Epidermal melanocyte (primary cell): Measurements from ENCODE around the gene AHNAK2.
A peak's percentile ranks its signal among the peaks of the same experiment; 100 is the strongest.
"Not testable (repeated sequence)": the region's sequence is repeated elsewhere in the genome, so short reads cannot be mapped to it uniquely, and the experiment has no call there.

Source experiments
- DNase-seq: peaks from one replicate; pipeline ENCODE4 v3.0.0; 2011; ENCODE audit warnings: low spot score; ENCODE audit not compliant: insufficient read length

AHNAK2 gene

DNA sequence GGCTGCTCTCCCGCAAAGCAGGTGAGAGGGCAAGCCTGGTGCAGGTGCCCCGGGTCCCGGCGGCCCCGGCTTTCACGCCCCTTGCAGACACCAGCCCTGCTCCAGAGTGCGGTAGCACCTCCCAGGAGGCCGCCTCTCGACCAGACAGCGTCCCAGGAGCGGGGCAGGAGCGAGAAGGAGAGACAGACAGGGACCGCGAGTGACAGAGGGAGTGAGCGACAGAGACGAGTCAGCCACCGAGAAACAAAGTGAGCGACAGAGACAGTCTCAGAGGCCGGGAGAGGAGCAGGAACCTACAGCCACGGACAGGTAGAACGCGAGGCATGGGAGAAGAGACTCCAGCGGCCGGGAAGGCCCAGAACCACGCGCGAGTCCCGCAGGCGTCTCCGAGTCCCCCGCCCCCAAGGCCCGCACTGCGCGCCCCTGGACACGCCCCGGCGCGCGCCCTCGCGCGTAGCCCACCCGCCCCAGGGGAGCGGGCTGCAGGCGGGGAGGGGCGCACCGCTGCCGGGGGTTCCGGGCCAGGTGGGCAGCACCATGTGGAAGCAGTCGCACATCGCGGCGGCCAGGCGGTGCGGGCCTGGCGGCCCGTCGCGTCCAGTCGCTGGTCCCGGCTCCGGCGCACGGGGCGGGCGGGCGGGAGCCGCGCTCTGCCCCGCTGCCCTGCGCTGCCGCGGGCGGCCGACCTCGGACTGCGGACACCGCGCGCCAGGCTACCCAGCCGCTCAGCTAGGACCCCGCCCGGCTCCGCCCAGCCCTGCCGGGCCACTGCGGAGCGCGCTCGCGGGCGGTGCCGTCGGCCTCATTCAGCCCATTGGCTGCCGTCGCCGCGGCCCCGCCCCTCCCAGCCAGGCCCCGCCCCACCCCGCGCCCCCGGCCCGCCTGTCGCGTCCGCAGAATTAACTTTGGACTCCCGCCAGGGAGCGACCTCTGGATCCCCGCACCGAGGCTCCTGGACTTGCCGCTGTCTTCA, at the start of gene AHNAK2:
Gene AHNAK2, minus strand, starts transcription at position 694 of the 973 bp plus-strand sequence. Its CDS starts 137 bp downstream, at position 557.
- DNase-seq: peak; percentile 49

- not testable (repeated sequence) for DNase-seq
Measured at GRCh38 chr14:105027718-105028117, 49.5 kb upstream of the AHNAK2 start.

DNA sequence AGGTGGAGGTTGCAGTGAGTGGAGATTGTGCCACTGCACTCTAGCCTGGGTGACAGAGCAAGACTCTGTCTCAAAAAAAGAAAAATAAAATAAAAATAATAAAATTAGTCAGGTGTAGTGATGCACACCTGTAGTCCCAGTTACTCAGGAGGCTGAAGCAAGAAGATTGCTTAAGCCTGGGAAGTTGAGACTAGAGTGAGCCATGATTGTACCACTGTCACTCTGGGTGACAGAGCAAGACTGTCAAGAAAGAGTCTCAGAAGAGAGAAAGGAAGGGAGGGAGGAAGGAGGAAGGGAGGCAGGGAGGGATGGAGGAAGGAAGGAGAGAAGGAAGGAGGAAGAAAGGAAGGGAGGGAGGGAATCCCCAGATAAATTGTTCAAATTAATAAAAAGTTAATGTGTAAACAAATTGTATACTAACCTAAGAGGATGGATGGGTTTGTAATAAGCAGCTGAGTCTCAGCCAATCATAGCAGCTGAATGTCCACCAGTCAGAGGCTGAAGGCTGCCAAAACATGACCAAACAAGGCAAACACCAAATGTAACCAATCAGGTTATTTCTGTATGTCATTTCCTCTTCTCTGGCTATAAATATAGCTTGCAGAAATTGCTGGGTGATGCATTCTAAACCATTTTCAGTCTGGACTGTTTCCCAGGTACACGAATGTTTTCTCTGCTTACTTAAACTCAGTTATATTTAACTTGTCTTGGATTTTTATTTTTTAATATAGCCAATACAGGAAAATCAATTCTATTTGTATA, 48.8 kb upstream of the AHNAK2 start:
- DNase-seq: no peak

GRCh38 chr14:105026033-105026785, 48.0 kb upstream of the AHNAK2 start:
- no peak for DNase-seq

DNA sequence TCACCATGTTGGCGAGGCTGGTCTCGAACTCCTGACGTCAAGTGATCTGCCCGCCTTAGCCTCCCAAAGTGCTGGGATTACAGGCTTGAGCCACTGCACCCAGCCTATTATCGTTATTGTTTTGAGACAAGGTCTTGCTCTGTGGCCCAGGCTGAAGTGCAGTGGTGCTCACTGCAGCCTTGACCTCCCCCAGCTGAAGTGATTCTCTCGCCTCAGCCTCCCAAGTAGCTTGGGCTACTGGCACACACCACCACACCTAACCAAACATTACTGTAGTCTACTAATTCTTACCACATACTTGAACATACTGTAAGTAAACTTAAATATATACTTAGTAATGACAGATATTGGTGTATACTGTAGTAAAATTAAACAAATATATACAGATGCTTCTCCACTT, 47.3 kb upstream of the AHNAK2 start:
- no peak for DNase-seq

DNA sequence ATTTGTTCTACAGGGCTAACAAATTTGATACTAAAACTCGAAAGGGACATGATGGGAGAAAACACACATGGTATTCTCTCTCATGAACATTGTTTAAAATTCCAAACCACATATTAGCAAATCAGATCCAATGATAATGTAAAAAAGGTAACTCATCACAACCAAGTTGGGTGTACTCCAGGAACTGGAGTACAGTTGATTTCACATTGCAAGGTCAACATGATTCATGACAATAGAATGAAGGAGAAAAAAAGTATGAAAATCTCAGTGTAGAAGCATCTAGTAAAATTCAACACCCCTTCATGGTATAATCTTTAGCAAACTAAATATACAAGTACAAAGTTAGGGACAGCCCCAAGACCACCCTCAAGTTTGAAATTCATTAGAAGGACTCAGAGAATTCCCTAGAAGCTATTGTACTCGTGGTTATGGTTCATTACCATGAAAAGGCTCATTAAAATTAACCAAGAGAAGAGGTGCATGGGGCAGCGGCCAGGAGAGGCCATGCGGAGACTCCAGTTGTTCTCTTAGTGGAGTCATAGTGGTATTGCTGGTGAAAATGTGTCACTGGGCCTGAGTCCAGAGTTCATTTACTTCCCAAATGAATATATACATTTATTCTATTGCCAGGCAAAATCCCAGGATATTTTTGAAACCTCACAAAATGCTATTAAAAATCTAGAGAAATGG, 45.8 kb upstream of the AHNAK2 start:
- no peak for DNase-seq

DNA sequence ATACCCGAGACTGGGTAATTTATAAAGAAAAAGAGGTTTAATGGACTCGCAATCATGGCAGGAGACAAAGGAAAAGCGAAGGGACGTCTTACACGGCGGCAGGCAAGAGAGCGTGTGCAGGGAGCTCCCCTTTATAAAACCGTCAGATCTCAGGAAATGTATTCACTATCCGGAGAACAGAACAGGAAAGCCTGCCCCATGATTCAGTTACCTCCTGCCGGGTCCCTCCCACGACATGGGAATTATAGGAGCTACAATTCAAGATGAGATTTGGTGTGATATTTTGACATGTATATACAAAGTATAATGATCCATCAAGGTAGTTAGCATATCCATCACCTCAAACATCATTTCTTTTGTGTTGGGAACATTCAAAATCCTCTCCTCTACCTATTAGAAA, 45.0 kb upstream of the AHNAK2 start:
- DNase-seq: no peak

GRCh38 chr14:105022276-105022670, 44.1 kb upstream of the AHNAK2 start:
- no peak for DNase-seq

DNA sequence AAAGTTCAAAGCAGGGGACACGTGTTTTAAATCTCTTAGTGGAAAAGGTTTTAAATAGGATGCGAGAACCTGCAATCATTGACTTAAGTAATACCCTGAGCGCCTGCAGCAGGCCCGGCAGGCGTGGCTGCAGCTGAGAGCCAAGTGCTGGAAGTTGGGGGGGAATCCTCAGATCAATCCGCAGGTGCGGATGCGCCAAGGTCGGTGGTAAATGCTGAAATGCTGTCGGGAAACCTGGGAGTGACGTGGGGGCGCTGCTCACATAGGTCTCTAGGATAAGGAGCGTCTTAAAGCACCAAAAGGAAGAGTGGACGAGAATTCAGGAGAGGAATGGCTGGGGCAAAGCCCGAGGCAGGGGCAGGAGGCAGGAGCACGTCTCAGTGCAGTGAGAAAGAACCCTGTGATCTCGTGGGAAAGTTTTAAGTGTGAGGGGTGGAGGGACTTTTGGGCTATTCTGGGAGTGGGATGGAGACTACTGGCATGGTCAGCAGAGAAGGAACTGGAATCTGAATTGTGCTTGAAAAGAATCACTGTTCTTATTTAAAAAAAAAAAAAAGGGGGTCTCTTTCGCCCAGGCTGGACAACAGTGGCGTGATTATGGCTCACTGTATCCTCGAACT, 43.6 kb upstream of the AHNAK2 start:
- DNase-seq: no peak

DNA sequence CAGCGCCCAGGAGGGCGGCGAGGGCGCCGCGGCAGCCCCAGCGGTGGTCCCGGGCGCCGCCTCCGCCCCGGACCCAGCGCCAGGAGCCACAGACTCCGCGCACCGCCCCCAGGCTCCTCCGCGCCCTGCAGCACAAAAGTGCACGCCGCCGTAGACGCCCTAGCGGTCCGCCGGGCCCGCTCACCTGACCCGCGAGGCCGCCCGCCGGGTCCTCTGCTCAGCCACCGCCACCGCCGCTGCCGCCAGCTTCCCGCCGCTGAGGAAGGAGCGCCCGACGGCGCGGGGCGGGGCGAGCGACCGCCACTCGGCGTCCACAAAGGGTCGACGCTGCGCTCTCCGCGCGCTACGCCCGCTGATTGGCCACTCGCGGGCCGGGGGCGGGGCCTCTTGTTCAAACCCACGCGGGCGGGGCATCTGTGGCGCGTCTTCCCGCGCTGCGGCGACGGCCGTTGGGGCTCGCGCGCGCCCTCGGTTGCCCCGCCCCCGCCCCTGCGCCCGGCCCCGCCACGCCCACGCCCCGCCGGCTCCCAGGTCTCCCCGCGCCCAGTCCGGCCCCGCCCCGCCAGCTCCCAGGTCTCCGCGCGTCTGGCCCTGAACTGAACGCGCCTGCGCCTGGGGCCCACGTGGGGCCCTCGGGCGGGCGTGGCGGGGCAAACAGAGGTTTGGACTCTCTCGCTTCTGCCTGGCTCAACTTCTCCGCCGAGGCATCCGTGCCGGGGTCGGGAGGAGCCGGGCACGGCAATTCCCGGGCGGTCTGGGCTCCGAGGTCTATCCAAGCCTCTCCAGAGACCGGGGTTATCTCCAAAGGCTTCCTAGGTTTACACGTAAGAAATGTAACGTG, 42.9 kb upstream of the AHNAK2 start, which contains the start of gene CDCA4:
Gene CDCA4, minus strand, starts transcription at position 269 of the 841 bp plus-strand sequence. CDS start 9,154 bp downstream, outside the sequence.
- DNase-seq: peak; percentile 99

DNA sequence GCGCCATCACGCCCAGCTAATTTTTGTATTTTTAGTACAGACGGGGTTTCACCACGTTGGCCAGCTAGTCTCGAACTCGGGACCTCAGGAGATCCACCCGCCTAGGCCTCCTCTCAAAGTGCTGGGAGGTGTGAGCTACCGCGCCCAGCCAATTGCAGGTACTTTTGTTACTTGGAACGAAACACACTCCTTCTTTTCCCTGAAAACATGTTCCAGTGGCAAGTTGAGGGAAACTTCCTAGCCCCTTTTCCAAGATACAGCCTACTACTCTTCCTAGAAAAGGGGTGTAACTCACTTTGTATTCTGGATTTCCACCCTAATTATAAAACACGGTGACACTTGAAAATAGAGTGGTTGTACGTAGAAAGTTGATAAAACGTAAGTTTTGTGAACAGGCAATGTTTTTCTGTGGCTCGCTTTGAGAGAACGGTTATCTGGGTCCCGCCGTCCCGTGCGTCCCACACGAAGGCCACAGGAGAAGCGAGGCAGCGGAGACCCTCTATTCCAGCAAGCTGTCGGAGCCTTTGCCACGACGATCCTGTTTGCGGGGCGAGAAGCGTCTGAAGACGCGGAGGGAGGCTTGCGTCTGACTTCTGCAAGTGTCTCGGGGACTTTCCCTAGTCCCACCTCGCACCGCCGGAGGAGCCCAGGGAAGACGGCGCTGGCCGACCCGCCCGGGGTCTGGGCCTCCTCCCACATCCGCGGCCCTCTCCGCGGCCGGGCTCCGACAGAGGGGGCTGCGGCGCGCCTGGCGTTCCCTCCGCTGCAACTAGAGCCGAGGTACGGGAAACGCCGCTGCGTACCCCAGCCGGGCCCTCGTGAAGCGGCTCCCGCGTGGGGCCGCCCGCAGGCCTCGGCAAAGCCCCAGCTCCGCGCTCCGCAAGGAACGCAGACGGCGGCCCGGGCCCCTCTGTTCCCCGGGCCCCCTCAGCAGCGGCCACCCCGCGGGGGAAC, 42.0 kb upstream of the AHNAK2 start:
- no peak for DNase-seq

DNA sequence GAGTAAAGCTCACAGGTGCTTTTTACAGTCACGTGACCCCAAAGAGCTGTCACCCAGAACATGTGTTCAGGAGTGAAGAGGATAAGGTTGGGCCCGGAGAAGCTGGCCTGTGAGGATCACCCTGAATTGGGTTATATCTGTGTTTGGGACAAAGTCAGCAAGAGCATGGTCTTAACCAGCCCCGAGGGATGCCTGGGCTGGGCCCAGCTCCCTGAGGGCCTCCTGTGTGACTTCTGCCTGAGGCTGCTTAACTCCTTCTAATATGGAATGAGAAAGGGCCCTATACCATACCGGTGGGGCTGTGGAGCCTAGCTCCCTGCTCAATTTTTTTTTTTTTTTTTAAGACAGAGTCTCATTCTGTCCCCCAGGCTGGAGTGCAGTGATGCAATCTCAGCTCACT, 40.2 kb upstream of the AHNAK2 start:
- no peak for DNase-seq

- DNase-seq: no peak
Measured at GRCh38 chr14:105015905-105016304, 37.7 kb upstream of the AHNAK2 start.

GRCh38 chr14:105015242-105015641, 37.1 kb upstream of the AHNAK2 start:
- DNase-seq: no peak

DNA sequence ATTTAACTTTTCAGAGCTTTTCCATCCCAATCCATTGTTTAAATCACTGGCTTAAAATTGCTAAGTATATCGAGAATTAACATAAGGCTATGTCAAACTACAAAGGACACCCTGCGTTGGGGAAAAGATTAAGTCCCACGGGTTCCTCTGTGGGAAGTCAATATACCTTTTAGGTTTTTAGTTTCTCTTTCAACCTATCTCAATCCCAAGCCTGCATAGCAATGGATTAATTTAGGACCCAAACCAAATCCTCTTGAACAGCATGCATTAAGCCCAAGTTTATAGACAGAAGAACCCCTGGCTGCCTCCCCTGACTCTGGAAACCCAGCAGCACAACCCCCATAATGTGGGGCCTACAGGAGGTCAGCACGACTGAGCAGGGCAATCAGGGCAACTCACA, 36.5 kb upstream of the AHNAK2 start:
- DNase-seq: no peak

- DNase-seq: no peak
Measured at GRCh38 chr14:105014032-105014431, 35.9 kb upstream of the AHNAK2 start.

GRCh38 chr14:105013150-105013785, 35.1 kb upstream of the AHNAK2 start:
- DNase-seq: no peak
